Suprapubic skin (tissue), 4 donors: ENCODE measurements around the gene KRTAP19-6. TPM values are rescaled to one million over a fixed set of nuclear protein-coding genes. Genes with fewer than 3 reads are reported as not detected.

ENCODE experiments used
- DNase-seq, 2 donors: peaks; one replicate each; pipeline ENCODE4 v3.0.0-alpha.2; 2019; ENCODE audit warnings: low spot score in 2 of 2
- H3K27ac ChIP-seq: fragments of 200-600 bp; sonication (generic); one replicate; pipeline ENCODE4 v1.5.1; 2019
- H3K27me3 ChIP-seq: fragments of 200-600 bp; sonication (generic); one replicate; pipeline ENCODE4 v1.5.1; 2019
- H3K36me3 ChIP-seq: fragments of 200-600 bp; sonication (generic); one replicate; pipeline ENCODE4 v1.5.1; 2019
- H3K4me1 ChIP-seq: fragments of 200-600 bp; sonication (generic); one replicate; pipeline ENCODE4 v1.5.1; 2019
- H3K4me3 ChIP-seq: fragments of 200-600 bp; sonication (generic); one replicate; pipeline ENCODE4 v1.5.1; 2019; ENCODE audit warnings: mild to moderate bottlenecking
- H3K9me3 ChIP-seq: fragments of 200-600 bp; sonication (generic); one replicate; pipeline ENCODE4 v1.5.1; 2019
- EP300 ChIP-seq: sonication (generic); formaldehyde crosslinking; IDR thresholded peaks from one replicate; pipeline ENCODE4 v1.6.1; 2017; ENCODE audit warnings: antibody characterized with exemption
- POLR2A ChIP-seq, 2 donors: fragments of 450-650 bp; IDR thresholded peaks; one replicate each; pipeline ENCODE4 v1.6.1; 2017; ENCODE audit warnings: antibody characterized with exemption in 2 of 2, mild to moderate bottlenecking in 2 of 2, moderate library complexity in 2 of 2
- POLR2AphosphoS5 ChIP-seq, 3 donors: sonication (generic); formaldehyde crosslinking; IDR thresholded peaks; one replicate each; pipeline ENCODE4 v1.6.1; 2017; ENCODE audit warnings: antibody characterized with exemption in 3 of 3
- WGBS: methylation state at CpG from one replicate; pipeline ENCODE4 v1.1.5; 2018; 5-methylcytosine and 5-hydroxymethylcytosine counted together
- total RNA-seq, 4 donors: library from RNA; depleted of rRNA; stranded (reverse); fragments of >200 nt; gene quantifications; one replicate each; pipeline ENCODE4 v1.1.0, GENCODE V29; 2016
- TF ChIP-seq, protein P1 (sequence below), 2 donors: fragments of 200-600 bp in 1 of 2; fragments of 450-650 bp in 1 of 2; sonication (generic) in 1 of 2; IDR thresholded peaks; one replicate each; pipeline ENCODE4 v1.5.1; 2016 to 2019; ENCODE audit warnings: antibody characterized with exemption in 2 of 2, mild to moderate bottlenecking in 1 of 2, moderate library complexity in 1 of 2

KRTAP19-6 gene, protein sequence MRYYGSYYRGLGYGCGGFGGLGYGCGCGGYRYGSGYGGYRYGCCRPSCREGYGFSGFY
- total RNA-seq: not detected

DNA sequence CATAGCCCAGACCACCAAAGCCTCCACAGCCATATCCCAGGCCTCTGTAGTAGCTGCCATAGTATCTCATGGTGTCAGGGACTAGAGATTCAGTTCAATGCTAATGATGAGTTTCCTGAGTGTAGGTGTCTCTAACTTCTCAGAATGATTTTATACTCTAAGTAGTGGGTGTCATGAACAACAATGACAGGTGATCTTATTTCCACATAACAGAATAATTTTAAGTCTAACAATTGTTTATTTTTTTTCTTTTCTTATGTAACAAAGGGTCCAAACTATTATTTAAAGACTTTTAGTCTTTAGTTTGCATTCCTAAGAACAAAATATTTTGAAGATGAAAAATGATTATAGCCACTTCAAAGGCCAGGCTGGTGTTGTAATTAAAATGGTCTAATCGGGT is at the start of gene KRTAP19-6:
TSS of gene KRTAP19-6 (minus strand) at position 101 of the 400 bp plus-strand sequence. CDS start at position 70, 31 bp downstream.
- H3K27ac ChIP-seq: no peak within 1 kb of the TSS

DNA sequence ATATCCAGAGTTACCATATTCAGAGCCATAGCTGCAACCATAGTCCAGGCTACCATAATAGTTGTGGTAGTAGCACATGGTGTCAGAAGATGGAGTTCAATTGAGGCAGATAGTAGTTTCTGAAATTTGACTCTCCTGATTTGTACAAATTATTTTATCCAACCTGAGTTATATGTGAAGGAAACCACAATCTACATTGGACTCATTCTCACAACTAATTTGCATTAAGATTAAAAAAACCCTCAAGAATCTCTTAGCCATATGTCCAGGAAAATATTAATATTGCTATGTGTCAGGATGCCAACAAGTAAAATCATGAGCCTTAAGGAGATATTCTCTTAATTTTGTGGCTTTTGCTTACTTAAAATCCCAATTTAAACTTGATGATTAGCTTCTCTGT is 48.6 kb upstream of the KRTAP19-6 start, which contains the start of gene KRTAP22-2:
TSS of gene KRTAP22-2 (minus strand) at position 101 of the 400 bp plus-strand sequence.
- Histone ChIP-seq H3K4me3 (no peak within 1 kb of the TSS), H3K36me3 (no peaks in the 10 kb centered on the region), H3K27ac (no peak within 1 kb of the TSS), H3K4me1 (no peaks in the 10 kb centered on the region), H3K9me3 (no peaks in the 10 kb centered on the region), H3K27me3 (no peaks in the 10 kb centered on the region)
- DNase-seq: no peak
- TF ChIP-seq EP300 (no peak), POLR2A (IDR thresholded peaks at IDR 0.05) (no peak), POLR2AphosphoS5 (IDR thresholded peaks at IDR 0.05) (no peak)
- TF ChIP-seq, protein P1, sequence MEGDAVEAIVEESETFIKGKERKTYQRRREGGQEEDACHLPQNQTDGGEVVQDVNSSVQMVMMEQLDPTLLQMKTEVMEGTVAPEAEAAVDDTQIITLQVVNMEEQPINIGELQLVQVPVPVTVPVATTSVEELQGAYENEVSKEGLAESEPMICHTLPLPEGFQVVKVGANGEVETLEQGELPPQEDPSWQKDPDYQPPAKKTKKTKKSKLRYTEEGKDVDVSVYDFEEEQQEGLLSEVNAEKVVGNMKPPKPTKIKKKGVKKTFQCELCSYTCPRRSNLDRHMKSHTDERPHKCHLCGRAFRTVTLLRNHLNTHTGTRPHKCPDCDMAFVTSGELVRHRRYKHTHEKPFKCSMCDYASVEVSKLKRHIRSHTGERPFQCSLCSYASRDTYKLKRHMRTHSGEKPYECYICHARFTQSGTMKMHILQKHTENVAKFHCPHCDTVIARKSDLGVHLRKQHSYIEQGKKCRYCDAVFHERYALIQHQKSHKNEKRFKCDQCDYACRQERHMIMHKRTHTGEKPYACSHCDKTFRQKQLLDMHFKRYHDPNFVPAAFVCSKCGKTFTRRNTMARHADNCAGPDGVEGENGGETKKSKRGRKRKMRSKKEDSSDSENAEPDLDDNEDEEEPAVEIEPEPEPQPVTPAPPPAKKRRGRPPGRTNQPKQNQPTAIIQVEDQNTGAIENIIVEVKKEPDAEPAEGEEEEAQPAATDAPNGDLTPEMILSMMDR (IDR thresholded peaks at IDR 0.05): no peak

More for the DNA sequence above, at the start of gene KRTAP19-6:
- no peaks in the 10 kb centered on the region for H3K27me3 ChIP-seq
- no peaks in the 10 kb centered on the region for H3K36me3 ChIP-seq
- no peaks in the 10 kb centered on the region for H3K9me3 ChIP-seq
- H3K4me1 ChIP-seq: no peaks in the 10 kb centered on the region
- no peak for DNase-seq
- H3K4me3 ChIP-seq: no peak within 1 kb of the TSS
- 78% methylated on average over 1 of the region's 1 CpG for WGBS
- no peak for TF ChIP-seq EP300
- TF ChIP-seq POLR2A (IDR thresholded peaks at IDR 0.05): no peak
- TF ChIP-seq, protein P1 (IDR thresholded peaks at IDR 0.05): no peak

DNA sequence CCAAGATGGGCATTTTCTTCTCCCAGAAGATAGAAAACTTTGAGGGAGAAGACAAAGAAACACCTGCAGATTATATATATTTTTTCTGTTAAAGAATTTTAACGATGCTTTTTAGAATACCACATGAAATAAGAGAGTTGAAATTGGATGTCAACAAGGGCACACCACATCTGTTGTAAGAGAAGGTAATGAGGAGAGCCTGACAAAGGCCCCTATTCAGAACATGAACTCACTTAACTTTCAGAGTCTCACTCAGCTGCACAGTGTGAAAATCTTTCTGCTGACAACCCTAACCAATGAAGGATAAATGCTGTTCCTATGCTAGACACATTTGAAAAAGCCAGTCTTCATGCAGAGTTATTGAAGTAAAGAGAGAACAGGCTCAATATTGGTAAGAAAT is 41.2 kb upstream of the KRTAP19-6 start:
- H3K9me3 ChIP-seq: no peaks in the 10 kb centered on the region
- TF ChIP-seq, protein P1 (IDR thresholded peaks at IDR 0.05): no peak
- TF ChIP-seq POLR2A (IDR thresholded peaks at IDR 0.05) (no peak), POLR2AphosphoS5 (IDR thresholded peaks at IDR 0.05) (no peak), EP300 (no peak)
- no peak for DNase-seq
- no peaks in the 10 kb centered on the region for H3K4me1 ChIP-seq
- H3K36me3 ChIP-seq: no peaks in the 10 kb centered on the region
- H3K27me3 ChIP-seq: no peaks in the 10 kb centered on the region
- no peak overlapping the region for H3K27ac ChIP-seq
- WGBS: 69% methylated on average over 1 of the region's 1 CpG
- no peak overlapping the region for H3K4me3 ChIP-seq

DNA sequence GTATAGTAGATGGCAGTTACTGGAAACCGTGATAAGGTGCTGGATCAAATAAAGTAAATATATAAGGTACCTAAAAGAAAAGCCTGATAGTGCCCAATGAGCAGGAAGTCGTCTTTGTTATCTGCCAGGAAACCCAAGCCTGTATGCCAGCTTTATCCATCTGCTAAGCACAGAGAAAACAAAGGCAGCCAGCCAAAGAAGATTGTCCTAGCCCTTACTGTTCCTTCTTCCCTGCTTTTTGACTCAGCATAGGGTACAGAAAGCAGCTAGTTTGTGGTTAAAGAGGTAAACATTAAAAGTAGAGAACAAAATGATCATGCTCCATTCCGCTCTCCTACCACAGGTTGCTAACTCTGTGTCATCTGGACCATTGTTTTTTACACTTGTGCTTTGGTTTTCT is 38.5 kb upstream of the KRTAP19-6 start:
- no peaks in the 10 kb centered on the region for H3K9me3 ChIP-seq
- H3K4me1 ChIP-seq: no peaks in the 10 kb centered on the region
- no peaks in the 10 kb centered on the region for H3K27me3 ChIP-seq
- no peak overlapping the region for H3K4me3 ChIP-seq
- WGBS: 77% methylated on average over 3 of the region's 3 CpGs
- H3K27ac ChIP-seq: no peak overlapping the region
- TF ChIP-seq POLR2A (IDR thresholded peaks at IDR 0.05) (no peak), EP300 (no peak), POLR2AphosphoS5 (IDR thresholded peaks at IDR 0.05) (no peak)
- TF ChIP-seq, protein P1 (IDR thresholded peaks at IDR 0.05): no peak
- H3K36me3 ChIP-seq: no peaks in the 10 kb centered on the region
- DNase-seq: no peak

DNA sequence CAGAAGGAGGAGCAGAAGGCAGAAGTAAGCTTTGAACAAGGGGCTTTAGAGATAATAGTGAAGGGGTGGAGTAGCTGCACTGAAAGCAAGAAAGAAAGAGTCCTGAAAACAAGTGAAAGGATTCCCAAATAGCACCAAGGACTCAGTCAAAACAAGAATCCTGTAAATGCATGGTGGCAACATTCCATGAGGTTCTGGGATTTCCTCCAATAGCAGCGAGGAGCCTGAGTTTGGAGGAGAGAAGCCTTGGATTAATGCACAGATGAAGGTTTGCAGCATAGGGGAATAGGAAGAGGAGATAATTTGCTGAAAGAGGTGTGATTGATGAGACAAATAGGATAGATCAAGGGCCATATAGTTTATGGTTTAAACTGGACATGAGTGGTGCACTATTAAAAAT is 37.7 kb upstream of the KRTAP19-6 start:
- no peak overlapping the region for H3K4me3 ChIP-seq
- H3K9me3 ChIP-seq: no peaks in the 10 kb centered on the region
- H3K36me3 ChIP-seq: no peaks in the 10 kb centered on the region
- DNase-seq: no peak
- H3K27me3 ChIP-seq: no peaks in the 10 kb centered on the region
- no peak overlapping the region for H3K27ac ChIP-seq
- no peaks in the 10 kb centered on the region for H3K4me1 ChIP-seq
- TF ChIP-seq, protein P1 (IDR thresholded peaks at IDR 0.05): no peak
- TF ChIP-seq POLR2A (IDR thresholded peaks at IDR 0.05): no peak
- no peak for TF ChIP-seq POLR2AphosphoS5 (IDR thresholded peaks at IDR 0.05)
- WGBS: 14% methylated on average over 1 of the region's 1 CpG
